ENCODE results near the gene PITX2.

PITX2 gene

DNA sequence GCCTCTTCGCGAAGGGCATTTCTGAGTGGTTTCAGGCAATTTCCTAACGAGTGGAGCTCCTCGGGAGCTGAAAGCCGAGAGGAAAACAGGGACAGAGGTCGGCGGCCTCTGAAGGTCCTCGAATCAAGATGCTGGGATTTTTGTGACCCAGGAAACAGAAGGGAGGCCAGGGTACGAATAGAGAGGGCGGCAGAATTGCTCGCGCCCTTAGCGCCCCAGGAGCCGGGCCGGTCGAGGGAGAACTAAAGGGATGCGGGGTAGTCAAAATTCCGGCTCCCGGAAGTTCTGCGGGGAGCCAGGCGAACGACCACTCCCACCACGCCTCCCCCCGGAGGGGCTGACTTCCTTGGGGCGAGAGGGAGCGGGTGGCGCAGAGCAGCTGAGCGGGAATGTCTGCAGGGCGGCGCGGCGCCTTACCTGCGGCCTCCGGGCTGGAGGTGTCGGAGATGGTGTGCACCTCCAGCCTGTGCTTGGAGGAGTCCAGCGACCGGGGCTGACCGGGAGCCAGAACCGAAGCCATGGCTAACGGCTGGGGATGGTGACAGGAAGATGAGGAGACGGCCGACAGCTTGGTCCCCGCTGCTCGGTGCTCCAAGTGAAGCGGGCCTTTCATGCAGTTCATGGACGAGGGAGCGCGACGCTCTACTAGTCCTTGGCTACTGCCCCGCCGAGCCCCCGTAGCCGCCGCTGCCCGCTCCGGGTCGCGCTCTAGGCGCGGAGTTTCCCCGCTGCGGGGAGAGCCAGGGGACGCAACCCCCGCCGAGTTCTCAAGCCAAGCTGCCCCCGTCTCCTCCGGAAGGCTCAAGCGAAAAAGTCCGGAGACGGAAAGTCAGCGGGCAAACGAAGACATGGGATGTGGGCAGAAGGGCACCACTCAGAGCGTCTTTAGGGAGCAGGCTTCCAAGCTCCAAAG is 782 bp downstream of the PITX2 start:
- no peak for DNase-seq

DNA sequence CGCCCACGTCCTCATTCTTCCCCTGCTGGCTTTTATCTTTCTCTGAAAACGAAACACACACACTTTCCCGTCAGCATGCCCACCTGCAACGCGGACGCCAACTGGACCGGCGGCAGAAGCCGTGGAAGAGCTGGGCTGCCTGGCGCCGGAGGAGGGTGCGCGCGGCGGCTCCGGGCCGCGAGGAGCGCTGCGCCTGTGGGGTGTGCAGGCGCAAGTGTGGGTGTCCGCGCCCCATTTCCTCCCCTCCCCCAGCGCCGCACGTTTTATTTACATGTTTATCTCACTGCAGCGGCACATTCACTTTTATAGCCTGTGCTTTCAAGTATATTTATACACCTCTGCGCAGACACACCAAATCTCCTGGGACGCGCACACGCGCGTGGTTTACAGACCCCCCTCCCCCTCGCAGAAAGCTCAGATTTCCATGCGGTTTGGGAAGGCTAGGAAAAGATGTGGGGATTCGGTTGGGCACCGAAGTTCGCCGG is 1.5 kb downstream of the PITX2 start:
- DNase-seq = no peak

DNA sequence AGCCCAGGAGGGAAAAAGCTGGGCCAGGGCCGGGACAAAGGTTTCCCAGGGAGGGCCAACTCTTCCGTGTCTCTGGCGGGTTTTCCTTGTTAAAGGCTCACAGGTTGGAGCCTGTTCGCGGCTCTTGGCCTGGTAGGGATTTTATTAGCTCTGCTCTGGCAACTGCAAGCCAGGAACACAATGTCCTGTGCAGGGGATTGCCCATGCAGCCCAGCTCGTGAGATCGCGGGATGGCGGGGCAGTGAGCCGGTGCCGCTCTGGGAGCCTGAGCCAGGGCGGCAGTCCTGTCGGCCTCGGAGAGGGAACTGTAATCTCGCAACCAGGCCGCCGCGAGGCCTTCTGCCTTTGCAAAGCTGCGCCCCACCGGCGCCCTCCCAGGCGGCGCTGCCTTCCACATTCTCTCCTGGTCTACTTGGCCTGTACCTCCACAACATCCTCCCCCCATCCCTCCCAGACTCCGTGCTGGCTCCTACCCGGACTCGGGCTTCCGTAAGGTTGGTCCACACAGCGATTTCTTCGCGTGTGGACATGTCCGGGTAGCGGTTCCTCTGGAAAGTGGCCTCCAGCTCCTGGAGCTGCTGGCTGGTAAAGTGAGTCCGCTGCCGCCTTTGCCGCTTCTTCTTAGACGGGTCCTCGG is 2.1 kb downstream of the PITX2 start:
- DNase-seq = no peak

DNA sequence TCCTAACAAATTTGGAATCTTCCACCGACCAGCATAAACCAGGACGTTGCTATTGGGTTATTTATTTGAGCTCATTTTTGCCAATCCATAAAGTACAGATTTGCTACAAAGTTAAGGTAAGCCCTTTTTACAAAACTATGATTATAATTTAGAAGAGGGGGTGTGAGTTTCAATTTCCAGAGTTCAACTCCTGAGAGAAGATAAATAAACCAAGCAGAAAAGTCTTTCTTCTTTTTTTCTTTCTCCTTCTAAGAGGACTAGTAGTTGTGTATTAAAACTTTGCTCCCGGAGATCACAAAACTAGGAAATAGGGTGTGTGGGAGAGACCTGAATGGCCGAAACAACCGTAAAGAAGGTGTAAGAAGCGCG is 2.6 kb downstream of the PITX2 start:
- DNase-seq = no peak

DNA sequence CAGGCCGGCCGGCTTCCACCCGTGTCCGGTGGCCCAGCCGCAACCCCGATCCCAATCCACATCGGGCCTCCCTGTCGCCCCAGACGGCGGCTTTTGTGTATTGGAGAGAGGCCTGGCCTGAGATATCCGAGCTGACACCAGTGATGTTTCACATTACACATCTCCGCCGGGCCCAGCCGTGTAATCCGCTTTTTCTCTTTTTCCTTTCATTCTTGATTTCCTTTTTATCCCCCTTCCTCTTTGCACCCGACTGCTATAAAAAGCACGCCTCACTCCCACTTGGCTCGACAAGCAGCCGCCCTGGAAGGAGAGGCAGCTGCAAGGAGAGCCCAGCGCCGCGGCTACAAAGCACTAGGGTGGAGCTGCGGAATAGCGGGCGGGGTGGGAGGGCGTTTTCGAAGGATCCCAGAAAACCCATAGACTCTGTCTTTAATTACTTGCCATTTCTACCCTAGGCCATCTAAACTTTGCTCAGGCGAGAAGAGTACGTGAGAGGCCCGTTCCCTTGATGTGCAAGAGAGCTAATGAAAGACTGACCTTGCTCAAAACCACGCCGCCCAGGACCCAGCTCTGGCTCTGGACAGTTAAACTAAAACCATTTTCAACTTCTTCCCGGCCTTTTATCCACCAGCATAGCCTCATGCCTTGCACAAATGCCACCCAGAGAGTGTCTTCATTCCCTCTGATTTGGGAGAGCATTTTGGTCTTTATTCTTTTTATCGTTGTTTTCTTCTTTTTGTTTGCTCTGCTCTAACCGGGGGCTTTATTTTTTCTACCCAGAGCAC is 3.2 kb downstream of the PITX2 start:
- no peak for DNase-seq

DNA sequence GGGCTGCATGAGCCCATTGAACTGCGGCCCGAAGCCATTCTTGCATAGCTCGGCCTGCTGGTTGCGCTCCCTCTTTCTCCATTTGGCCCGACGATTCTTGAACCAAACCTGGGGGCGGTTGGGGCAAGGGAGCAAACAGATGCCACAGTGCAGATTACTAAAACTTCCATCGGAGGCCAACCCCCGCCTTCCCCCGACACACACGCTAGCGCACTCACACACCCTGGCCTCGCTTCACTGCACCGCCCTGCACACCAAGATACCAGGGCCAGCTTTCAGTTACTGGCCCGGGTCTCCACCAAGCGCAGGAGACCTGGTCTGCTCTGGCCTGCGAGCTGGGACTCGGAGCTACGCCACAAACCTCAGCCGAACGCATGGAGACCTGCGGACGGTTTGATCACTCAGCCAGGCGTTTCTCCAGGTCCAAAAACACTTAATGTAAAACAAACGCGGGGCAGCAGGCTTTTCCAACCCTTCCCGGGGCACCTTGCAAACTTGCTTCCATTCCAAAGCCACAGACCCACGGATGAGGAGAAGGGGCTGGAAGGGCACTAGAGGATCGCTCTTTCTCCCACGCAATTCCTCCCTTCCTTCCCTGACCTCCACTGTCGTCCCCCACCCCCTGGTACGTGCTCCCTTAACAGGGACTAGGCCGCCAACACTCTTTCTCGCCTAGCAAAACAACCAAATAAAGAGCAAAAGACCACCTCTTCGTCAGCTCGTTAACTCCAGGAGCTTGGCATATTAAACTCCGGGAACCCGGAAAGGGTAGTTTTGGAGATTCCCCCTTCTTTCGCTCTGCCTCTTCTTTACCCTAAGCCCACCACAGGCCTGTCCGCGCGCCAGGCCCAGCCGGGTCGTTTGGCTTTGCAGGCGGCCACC is 4.1 kb downstream of the PITX2 start:
- DNase-seq = no peak

DNA sequence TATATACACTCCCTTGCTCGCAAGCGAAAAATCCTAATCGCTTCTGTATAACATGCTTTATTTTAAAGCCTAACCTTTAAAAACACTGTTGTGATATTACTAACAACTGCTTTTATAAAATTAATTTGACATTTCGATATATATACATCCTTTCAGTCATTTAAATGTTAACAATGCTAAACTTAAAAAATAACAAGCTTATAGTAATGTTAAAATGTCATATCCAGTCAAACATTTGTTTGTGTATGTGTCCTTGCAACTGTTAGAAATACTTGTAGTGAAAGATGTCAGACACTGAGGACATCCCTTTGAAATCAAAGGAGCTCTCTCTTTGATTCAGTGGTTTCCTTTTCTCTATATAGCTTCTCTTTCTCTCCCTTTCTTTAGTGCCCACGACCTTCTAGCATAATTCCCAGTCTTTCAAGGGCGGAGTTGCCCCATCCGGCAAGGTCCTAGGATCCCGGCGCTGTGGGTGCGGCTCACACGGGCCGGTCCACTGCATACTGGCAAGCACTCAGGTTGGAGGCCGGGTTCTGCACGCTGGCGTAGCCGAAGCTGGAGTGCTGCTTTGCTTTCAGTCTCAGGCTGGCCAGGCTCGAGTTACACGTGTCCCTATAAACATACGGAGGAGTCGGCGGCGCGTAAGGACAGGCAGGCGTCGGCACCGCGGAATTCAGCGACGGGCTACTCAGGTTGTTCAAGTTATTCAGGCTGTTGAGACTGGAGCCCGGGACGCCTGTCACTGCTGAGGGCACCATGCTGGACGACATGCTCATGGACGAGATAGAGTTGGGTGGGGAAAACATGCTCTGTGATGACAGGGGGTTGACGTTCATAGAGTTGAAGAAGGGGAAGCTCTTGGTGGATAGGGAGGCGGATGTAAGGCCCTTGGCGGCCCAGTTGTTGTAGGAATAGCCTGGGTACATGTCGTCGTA is 5.0 kb downstream of the PITX2 start:
- DNase-seq = no peak

DNA sequence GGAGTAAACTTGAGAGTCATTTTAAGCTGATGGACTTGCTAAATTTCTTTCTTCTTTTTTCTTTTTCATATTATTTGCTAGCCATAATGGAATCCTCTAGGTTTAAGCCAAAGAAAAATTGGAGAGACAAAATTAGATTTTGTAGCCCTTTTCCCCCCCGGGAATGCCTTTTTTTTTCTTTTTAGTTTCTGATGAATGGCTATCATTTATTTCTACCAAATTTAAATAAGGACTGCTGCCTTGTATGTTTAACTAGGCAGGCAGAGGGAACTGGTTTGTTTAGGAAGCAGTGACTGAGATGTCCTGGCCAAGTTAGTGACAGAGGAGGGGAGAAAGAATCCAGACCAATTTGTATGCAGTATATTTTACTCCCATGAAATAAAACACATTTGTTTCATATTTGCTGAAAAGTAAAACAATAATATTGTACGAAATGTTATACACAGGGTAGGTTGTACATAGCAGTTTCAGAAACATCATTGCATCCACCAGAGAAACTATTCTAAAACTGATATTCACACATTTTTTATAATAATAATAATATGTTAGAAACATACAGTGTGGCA is 5.7 kb downstream of the PITX2 start:
- DNase-seq = no peak

DNA sequence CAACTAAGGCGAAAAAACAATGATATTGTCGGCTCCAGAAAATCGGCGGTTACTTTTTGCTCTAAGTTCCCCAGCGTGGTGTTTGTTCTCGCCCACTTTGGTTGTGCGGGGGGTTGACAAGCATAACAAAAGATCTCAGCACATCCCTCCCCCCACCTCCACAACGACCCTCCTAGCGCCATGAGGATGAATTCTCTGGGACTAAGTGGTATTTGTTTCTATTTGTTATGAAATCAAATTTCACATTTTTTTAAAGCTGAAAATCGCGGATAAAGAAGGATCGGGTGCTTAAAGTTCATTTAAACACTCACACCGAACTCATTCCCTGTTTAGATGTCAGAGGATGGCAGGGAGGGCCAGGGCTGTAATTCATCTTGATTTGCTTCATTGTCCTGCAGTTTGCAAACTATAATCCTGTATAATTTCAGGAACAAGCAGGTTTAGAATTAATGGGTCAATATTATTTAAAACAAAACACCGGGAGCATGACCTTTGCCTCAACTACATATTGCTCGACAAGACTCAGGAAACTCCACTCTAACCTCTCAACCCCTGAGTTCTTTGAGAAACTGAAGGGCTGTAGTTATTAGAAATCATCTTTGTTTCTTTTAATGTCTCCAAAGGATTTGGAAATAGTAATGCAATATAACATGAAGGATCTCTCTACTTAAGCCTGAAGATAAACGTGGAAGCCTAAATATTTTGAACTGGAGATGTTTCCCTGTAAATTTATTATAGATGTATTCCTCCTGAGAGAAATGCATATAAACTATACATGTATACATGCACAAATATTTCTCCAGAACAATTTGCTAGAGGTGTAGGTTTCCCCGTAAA is 6.4 kb downstream of the PITX2 start:
- DNase-seq = no peak

DNA sequence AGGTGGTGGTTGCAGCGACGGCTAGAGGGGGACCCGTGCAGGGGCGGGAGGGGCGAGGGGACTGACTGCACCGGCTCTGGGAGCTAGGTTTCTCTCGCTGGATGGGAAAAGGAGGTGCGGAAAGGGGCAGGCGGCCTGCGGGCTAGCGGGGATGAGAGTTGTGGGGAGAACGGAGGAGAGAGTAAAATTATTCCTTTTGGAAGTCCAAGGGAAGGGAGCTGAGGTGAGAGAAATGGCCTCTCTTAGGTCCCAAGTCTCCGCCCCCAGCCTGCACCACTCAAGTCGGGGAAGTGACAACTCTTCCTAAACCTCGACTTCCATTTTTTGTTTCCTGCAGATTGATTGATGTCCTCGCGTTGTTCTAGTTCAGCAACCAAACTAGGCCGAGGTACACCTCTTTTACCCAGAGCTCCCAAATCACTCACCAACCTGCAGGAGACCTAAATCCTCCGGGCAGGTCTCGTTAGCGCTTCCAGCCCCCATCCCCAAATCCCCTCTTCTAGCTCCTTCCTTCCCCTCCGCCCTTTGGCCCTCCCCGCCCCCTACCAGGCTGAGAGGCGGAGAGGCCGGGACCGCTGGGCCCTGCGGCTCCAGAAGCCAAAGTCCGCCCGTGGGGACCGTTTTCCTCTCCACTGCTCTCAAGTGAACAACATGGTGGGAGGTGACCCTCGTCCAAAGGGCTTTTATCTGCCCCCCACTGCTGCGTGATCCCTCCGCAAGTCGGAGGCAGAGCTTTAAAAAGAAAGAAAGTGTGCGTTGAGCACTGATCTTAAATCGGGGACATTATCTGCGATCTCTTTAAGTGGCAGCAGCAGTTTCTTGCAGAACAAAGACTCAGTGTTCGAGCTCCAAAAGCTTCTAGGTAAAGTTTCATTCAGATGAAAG is 7.3 kb downstream of the PITX2 start:
- DNase-seq = no peak

DNA sequence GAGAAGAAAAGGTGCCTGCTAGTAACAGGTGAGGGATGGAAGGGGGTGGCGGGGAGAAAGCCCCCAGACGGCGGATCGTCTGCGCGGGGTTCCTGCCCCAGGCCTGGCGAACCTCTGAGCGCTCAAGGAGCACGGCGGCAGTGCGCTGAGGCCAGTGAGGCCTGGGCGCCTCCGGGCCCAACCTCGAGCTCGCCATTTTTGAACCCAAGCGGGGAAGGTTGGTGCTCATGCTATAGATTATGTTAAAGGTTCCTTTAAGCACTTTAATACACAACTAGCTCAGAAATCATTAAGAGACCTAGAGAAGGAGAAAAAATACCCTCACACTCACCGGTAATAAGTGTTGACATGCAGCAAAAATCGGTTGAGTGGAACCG is 7.9 kb downstream of the PITX2 start:
- no peak for DNase-seq

DNA sequence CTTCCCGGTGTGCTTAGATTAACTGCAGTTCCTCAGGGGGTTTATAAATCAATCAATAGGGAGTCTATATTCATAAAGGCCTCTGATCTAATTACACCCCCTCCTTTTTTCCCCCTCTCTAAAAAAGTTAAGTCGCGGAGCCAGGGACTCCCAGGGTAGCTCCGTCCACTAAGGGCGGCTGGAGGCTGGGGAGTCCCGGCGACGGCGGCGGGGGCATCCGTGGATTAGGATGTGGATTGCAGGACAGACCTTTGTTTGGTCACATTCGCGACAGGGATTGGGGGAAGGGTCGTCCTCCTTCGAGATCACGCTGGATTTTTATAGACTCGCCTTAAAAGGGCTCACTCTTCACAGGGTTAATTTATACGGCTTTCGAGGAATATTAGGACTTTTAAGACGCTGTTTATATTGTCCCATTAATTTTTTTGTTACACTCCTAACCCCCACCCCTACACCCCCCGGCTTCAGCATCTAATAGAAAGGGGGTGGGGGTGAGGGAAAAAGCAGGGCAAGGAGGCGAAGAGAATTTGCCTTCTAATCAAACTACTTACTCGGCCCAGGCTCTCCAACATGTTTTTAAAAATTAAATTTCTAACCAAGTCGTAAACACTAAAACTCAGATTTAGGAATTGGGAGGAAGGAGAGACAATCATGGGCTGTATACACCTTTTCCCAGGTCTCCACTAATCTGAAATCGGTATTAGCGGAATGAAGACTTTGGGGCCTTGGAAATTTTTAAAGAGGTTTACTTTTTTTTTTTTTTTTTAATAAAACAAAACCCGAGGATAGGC is 8.5 kb downstream of the PITX2 start:
- DNase-seq = no peak

DNA sequence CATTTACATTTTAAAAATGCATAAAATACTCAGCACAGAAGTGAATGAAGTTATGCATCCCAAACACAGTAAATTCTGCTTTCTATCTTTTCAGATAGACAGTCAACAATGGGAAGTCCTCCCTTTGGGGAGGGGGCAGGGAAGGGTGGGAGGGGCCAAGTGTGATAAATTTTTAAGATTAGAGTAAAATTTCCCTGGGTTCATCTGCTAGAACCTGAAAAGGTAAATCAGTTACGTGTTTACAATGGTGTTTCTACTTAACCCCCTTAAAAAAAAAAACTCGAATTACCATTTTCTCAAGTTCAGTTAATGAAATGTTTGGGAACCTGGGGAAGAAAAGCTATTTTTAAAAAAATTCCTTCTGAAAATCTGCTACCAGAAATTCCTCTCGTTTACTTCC is 9.1 kb downstream of the PITX2 start:
- no peak for DNase-seq

DNA sequence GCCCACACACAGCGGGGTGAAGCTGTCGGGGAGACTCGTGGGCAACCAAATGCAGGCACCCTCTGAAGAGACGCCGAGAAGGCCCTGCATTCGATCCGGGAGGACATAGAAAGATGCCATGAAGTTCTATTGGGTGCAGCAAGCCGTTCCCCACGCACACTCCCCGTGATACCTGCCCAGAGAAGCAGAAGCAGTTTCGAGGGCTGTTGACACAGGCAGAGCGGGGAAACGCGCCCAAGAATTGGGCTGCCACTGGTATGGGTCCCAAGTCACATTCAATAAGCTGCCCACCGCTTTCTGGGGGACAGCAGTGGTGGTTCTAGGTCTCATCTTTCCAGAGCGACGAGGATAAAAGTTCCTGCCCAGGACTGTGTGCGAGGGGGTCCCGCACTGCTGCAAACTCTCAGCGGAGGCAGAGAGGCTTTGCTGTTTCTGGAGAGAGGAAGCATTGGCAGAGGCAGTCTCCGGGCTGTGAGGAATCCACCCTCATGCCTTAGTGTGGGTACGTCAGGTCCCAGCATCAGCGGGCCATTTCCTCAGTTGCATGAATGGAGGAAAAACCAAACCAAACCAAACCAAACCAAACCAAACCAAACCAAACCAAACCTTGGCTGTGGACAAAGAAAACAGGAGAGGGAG is 10.1 kb downstream of the PITX2 start:
- no peak for DNase-seq

DNA sequence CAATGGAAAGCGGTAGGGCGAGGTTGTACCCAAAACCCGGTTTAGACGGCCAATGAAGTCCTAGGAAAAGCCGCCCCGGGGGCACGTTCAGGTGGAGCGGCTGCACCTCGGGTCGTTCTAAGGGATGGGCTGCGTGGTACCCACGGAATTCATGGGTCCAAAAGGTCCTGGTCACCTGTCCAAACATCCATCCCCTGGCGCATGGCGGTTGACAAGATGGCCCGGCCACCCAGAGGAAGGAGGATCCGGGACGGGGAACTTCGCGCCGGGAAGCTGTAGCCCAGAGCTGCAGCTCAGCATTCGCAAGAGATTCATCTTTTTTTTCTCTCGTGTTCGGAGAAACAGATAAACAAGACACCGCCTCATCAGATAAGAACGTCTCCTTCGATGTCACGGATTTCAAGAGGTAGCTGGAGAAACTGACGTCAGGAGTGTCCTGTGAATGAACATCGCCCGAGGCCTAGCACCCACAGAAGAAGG is 10.9 kb downstream of the PITX2 start:
- no peak for DNase-seq

DNA sequence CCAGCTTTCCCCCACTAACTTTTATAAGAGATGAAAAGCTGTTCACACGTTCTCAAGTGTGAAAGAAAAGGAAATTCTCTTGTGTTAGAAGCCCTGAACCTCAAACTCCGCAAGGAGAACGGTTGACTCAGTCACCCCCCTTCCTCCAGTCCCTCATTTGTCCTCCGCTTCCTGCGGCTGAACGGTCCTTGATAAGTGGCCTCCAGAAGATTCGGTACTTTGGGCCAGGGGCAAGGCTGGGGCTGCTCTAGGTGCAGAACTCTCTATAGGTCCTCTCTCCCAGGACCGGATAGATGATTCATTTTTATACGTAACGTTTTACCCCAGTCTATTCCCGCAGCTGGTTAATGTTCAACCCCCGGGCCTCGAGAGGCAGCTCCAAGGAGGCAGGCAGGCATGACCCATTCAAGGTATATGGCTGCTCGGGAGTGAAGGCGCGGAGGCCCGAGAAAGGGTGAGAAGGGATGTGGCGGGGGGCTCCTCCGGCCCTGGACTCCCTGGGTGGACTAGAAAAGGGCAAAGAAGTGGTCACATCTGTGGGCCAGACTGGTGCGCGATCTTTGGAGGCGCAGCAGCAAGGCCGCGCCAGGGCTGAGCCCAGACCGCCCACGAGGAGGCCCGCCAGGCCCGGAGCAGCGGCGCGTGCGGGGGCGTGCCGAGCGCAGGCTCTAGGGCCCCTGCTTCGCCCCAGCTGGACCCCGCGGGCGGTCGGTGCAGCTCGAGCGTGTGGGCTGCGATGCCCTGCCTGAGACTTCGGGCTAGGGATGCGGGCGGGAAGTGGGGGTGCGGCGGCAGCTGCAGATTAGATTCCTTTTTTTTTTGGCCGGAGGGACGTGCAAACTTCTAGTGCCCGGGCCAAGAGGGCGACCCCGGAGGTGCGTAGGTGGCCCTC is 11.7 kb downstream of the PITX2 start:
- DNase-seq = no peak

DNA sequence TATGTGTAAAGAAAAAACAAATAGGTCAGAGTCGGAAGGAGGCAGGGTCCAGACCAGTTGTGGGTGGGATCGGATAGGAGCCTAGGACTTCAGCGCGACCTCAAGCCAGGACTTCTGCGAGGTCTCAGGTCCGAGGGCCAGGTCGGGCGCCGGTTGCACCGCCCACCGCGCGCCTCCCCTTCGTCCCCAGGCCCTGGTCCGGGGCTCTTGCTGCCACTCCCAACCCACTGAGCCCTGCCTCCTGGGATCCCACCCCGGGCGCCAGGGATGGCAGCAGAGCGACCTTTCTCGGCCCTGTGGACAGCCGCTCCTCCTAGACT is 12.3 kb downstream of the PITX2 start:
- no peak for DNase-seq
